ENCODE measurements around the gene SEMA3C.

SEMA3C gene

DNA sequence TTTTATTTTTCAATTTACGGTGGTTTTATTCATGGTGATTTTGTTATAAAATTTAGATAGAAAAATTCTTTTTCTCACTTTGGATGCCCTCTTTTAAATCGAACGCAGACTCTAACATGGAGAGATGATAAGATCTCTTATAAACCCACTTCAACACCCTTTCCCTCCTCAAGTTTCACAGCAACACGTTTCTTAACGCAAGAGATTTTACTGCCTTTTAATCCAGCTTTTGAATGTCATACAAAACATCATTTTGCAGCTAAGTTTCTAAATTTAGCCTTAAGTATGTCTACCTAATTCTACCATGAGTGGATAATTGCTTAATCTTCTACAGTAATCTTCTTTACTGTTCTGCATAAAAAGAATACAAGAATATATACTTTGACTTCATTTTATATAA lies 70.0 kb downstream of the SEMA3C start:
- no peak for DNase-seq (ENCODE audit: low spot score)

GRCh38 chr7:80847895-80848294 lies 71.0 kb downstream of the SEMA3C start:
- no peak for DNase-seq (ENCODE audit: low spot score)

DNA sequence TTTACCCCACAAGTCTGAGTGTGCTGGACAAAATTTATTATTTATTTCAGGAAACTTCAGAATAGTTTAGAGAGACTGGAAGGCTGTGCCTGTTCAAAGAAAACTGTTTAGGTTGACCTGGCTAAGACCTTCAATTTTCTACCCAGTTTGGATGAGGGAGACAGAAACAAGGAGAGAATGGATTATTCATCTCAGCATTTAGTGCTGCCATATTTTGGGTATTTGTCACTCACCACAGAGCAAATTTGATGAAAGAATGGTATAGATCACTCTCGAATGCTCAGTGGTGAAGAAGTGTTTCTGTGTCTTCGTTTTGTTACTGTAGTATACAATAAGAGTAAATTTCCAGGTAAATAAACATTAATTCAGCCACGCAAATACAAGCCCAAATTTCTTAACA lies 71.8 kb downstream of the SEMA3C start:
- DNase-seq (ENCODE audit: low spot score): no peak

DNA sequence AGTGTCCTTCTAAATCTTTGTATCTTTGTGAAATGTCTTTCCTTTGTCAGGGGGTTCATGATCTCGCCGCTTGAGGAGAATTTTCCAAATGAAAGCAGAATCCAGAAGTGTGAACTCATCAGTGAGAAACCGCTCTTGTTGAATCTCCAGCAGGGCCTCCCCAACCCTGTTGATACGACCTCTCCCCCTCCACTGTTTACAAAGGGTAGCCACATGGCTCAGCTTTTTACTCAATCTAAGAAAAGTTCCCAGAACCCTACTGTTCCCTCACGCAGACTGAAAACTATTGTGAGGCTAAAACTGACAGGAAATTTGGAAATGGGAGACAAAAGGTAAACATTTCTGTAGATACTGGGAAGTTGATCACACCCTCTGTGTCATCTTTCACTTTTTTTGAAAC lies 73.9 kb downstream of the SEMA3C start:
- no peak for DNase-seq (ENCODE audit: low spot score)

- no peak for DNase-seq (ENCODE audit: low spot score)
Observed at GRCh38 chr7:80843018-80843677, 75.7 kb downstream of the SEMA3C start.

- DNase-seq (ENCODE audit: low spot score): no peak
Observed at GRCh38 chr7:80842022-80842790, 76.6 kb downstream of the SEMA3C start.

DNA sequence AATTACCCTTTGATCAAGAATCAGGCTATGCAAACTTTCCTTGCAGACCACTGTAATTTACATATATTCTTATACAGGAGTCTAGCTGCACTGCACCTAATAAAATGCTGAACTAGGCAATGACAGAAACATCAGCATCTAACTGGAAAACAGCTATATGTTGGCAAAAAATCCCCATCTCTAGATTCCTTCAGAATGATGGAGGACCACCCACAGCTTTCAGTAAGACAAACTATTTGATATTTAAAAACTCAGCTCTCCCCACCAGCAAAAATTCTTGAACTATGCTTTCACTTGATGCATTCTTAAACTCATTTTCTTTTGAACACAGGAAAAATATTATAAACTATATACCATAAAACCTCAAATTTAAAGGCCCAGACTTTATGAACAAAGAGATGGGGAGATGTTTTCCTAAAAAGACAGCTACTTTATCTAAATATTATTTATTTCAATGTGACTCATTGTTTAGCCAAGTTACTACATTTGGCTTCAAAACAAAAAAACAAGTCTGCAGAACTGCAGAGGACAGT lies 77.4 kb downstream of the SEMA3C start:
- no peak for DNase-seq (ENCODE audit: low spot score)

GRCh38 chr7:80840681-80841080 lies 78.2 kb downstream of the SEMA3C start:
- no peak for DNase-seq (ENCODE audit: low spot score)

DNA sequence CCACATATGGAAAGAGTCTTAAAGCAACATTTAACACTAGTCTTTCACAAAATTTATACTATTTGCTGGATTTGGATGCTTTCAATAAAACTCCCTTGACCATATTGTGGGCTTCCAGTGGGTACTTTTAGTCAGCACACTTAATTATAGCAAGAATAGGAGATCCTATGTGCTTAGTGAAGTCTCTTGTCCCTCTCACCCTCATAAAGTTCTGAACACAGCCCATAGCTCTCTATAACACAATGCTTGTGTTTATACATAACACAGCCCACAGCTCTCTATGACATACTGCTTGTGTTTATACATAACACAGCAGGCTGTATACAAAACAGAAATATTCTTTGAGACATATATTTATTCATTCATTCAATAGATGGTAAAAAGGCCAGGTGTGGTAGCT lies 79.0 kb downstream of the SEMA3C start:
- DNase-seq (ENCODE audit: low spot score): no peak

DNA sequence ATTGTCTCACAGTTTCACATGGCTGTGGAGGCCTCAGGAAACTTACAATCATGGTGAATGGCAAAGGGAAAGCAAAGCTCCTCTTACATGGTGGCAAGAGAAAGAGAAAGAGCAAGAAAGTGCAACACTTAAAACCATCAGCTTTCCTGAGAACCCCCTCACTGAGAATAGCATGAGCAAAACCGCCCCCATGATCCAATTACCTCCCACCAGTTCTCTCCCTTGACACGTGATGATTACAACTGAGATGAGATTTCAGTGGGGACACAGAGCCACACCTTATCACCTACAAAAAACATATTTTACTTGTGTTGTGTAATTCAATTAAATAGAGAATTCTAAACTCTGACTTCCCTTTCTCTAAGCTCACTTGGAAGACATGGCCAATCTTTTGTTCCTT lies 80.2 kb downstream of the SEMA3C start:
- DNase-seq (ENCODE audit: low spot score): no peak

DNA sequence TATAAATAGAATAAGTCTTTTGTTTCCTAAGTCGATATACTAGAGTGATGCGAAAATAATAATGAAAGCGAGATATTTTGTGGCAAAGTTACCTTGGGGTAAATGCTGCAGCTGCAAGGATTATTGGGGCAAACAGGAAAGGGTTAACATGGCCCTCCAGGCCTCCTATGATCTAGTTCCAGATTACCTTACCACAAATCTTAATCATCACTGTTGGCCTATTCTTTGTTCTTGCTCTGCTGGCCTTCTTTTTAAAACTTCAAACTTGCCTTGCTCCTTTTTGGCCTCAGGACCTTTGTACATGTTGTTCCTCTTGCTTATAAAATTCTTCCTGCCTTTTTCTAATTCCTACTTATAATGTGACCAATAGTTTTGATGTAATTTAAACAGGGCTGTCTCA lies 81.5 kb downstream of the SEMA3C start:
- no peak for DNase-seq (ENCODE audit: low spot score)

- no peak for DNase-seq (ENCODE audit: low spot score)
Observed at GRCh38 chr7:80835251-80835650, 83.6 kb downstream of the SEMA3C start.

GRCh38 chr7:80833289-80834268 lies 85.3 kb downstream of the SEMA3C start:
- DNase-seq (ENCODE audit: low spot score): no peak

DNA sequence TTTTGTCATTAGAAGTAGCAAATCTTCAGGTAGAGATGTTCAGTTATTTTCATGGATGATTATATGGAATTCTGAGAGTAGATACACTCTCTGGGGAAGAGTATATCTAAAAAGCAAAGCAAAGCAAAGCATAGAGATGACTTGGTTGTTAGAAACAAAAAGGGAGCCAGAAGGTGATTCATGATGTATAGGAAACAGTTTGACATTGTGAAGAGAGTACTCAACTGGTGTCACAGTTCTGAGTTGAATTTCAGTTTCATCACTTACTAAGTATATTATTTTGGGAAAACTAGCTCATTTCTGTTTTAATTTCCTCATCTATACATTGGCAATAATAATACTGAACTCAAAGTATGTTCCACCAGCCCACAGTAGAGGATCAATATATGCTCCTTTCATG lies 86.8 kb downstream of the SEMA3C start:
- no peak for DNase-seq (ENCODE audit: low spot score)

GRCh38 chr7:80830584-80831285 lies 88.1 kb downstream of the SEMA3C start:
- no peak for DNase-seq (ENCODE audit: low spot score)

- no peak for DNase-seq (ENCODE audit: low spot score)
Observed at GRCh38 chr7:80830010-80830409, 88.8 kb downstream of the SEMA3C start.

GRCh38 chr7:80829527-80829926 lies 89.3 kb downstream of the SEMA3C start:
- no peak for DNase-seq (ENCODE audit: low spot score)

GRCh38 chr7:80827239-80827633 lies 91.6 kb downstream of the SEMA3C start:
- no peak for DNase-seq (ENCODE audit: low spot score)

DNA sequence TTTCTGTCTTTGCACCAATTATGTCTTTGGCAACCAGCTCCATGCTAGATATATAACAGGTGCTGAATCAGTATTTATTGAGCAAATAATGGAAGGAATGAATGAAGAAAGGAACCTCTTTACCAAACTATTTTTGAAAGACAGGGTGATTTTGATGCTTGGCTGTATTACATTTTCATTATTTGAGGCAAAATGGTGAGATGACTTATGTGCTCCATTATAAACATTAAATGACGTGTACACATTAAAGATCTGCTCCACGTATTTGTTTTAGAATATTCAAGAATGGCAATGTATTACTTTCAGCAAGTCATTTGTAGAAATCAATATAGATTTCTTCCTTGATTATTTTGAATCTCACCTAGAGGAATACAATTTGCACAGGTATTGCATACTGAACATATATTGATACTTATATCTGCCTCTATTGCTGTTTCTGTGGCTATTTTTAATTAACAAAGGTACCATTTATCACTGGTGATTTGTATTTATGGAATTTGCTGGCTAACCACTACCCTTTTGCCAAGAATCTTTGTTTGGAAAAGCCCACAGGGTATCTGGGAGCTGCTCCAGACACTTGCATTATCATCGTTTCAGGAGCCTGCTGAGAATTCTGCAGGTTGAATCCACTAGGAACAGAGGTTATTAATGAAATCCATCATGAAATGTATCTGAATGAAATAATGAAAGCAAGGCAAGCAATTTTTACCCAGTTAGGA lies 92.2 kb downstream of the SEMA3C start:
- DNase-seq (ENCODE audit: low spot score): no peak

DNA sequence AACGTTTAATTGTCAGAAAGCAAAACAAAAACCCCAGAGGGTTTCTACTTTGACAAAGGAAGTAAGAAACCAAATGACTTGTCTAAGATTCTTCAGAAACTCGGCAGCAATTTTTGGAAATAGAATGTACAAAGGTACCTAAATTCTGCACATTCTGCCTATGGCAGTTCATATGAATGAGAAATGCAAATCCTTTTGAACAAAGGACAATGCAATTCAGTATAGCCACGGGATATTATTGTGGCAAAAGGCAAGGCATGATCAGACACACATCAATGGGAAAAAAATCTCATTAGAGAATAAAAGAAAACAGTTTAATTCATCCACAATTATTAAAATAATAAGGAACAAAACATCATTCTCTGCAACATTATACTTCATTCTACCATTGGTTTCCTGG lies 93.4 kb downstream of the SEMA3C start:
- peak; percentile 81 for DNase-seq (ENCODE audit: low spot score)

DNA sequence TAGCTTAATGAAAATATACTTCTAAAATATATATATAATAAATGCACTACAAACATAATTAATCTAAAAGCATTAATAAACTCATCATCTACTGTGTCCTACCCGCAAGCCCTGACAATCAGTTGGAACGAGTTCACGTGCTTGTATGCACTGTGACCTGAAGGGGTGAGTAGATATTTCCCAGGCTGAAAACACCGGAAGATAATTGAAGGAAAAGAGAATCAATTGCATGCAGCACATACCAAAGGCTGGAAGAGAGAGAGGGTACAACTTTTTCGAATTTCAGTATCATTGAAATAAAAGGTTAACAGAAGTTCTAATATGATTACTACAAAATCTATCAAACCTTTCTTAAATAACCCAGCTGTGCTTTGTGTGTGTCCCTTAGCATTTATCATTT lies 94.6 kb downstream of the SEMA3C start:
- DNase-seq (ENCODE audit: low spot score): no peak
